Subcutaneous adipose tissue (tissue), 4 donors: Measurements from ENCODE around the gene NRAP. TPM values are rescaled to one million over a fixed set of nuclear protein-coding genes. Genes with fewer than 3 reads are reported as not detected.

Source experiments
- total RNA-seq, 4 donors: library from RNA; depleted of rRNA; stranded (reverse); fragments of >200 nt; gene quantifications; one replicate each; pipeline ENCODE4 v1.1.0, GENCODE V29; 2016
- TF ChIP-seq, protein P1 (sequence below): fragments of 450-650 bp; IDR thresholded peaks from one replicate; pipeline ENCODE4 v1.5.1; 2016; ENCODE audit warnings: low read depth, mild to moderate bottlenecking, control low read depth, antibody characterized with exemption, moderate library complexity

Gene NRAP
- total RNA-seq, 4 donors from 2014 or later, result not detected

DNA sequence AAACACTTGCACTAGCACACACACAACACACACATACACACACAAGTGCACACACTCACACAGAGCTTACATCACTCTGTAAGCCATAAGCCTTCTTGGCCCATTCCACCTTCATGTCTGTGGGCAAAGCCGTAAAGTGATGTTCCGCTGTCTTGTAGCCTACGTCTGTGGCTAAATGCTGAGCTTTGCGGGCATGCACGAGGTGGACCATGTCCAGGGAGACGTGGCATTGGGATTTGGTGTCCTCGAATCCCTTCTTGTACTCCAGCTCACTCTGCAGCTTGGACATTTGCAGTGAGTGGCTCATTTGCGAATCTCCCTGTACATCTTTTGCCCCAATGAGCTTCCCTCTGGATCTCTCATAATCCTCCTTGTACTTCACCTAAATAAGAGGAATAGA lies 42.0 kb downstream of the NRAP start:
- TF ChIP-seq, protein P1, sequence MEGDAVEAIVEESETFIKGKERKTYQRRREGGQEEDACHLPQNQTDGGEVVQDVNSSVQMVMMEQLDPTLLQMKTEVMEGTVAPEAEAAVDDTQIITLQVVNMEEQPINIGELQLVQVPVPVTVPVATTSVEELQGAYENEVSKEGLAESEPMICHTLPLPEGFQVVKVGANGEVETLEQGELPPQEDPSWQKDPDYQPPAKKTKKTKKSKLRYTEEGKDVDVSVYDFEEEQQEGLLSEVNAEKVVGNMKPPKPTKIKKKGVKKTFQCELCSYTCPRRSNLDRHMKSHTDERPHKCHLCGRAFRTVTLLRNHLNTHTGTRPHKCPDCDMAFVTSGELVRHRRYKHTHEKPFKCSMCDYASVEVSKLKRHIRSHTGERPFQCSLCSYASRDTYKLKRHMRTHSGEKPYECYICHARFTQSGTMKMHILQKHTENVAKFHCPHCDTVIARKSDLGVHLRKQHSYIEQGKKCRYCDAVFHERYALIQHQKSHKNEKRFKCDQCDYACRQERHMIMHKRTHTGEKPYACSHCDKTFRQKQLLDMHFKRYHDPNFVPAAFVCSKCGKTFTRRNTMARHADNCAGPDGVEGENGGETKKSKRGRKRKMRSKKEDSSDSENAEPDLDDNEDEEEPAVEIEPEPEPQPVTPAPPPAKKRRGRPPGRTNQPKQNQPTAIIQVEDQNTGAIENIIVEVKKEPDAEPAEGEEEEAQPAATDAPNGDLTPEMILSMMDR, result no peak

DNA sequence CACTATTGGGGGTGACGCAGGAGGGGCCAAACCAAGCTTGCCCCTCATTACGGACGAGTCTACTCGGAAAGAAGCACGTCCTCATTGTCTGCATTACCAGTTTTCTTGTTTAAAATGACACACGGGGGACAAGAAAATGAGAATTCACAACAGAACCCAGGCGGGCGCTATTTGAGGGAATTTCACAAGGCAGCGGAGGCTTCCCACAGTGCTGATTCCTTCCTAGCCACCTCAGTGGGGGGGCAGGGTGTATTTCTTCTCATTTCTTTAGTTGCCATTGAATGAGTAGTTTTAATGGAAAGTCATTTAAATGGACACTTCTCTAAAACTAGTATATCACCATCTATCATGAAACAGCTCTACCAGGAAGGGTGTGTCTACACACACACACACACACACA lies 42.9 kb downstream of the NRAP start:
- TF ChIP-seq, protein P1, result no peak

DNA sequence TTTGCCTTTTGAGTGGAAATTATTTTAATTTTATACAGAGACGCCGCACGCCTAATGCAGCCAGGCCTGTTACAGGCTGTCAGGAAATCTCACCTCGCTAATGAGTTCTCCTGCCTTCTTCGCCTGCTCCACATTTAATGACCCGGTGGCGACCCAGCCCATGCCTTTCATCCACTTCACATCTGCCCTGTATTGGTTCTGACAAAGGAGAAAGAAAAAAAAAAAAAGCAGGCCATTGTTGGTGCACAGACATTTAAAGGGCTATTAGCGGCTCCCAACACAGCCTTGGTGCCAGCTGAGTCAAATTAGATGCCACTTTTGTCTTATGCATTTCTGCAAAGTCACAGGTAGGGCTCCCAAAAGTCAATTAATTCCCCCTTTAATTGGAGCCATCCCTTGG lies 43.3 kb downstream of the NRAP start:
- TF ChIP-seq, protein P1, result no peak

DNA sequence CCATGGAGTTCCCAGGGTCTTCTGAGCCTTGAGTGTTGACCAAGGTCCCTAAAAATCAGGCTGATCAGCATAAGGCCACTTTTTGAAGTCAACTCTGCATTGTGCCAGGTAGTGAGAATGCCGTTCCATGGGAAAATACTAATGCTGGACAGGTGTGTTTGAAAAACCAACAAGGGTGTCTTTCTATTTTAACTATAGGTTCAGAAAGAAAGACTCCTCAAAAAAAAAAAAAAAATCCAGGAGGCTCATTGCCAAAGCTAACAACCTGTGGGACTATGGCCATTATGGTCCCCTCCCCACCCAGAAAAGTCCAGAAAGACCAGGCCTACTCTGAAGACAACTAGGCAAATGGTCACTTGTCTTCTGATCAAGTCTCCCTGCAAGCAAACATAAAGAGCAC lies 44.4 kb downstream of the NRAP start:
- TF ChIP-seq, protein P1, result no peak

DNA sequence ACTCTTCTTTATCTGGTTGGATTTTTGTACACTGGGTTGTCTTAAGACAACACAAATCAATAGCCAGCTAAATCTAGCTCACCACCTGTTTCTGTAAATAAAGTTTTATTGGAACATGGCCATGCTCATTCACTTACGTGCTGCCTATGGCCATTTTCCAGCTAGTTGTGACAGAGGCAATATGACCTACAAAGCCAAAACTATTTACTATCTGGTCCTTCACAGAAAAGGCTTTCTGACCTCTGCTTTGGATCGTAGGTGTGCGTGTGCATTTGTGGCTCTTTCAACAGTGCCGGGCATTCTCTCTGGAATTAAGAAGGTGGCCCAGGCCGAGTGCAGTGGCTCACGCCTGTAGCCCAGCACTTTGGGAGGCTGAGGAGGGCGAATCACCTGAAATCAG lies 45.5 kb downstream of the NRAP start:
- TF ChIP-seq, protein P1, result no peak

DNA sequence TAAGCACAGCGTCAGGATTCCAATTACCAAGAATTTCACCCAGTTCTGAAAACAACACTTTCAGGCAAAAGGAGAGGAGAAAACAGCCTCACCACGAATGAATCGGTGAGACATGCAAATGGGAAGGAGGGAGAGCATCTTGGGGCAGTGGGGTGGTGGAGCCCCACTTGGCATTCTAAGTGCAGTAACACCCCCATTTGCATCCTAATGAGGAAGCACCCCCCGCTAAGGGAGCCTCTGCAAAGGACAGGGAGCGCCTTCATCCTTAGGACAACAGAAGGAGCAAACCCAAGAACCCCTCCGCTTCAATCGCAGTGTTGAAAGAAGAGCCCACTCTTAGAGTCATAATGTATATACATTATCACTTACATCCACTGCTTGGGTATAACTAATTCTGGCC lies 46.8 kb downstream of the NRAP start:
- TF ChIP-seq, protein P1, result no peak

DNA sequence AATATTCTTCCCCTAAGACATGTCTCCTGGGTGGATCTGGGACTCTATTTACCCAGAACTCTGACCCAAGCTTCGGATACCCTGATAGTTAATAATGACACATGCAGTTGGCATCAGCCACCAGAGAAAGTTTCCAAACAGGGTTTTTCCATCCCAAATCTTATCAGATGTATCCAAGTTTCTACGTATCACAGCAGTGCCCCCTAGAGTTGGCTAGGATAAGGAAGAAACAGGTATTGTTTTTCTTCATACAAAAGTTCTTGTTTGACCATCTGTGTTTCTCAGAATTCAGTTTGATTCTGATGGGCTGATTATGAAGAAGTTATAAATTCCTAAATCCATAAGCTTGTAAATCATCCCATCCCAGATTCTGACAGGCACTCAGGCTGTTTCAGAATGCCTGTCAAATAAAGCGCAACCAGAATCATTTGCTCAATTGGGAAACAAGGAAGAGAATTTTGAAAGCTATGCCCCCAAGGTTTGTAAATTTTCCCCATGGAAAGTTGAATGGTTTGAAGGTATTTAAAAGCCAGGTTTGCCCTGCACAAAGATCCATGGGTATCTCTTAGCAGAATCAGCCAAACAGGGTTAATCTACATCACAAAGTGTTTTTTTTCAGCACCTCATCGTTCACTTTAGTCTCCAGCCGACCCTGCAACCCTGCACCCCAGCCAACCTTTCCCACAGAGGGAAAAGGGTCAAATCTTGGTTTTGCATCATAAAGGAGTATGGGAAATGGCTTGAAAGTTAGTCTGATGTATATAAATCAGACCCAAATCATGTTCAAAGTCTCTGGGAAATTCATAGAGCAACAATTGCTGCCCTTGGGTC lies 47.4 kb downstream of the NRAP start:
- TF ChIP-seq, protein P1, result no peak
